Hematopoietic multipotent progenitor cell (in vitro differentiated cells): ENCODE data around the gene MLYCD. TPM values are rescaled to one million over a fixed set of nuclear protein-coding genes. Genes with fewer than 3 reads are reported as not detected.
A peak's percentile ranks its signal among the peaks of the same experiment; 100 is the strongest.

Experiments used
- DNase-seq, 3 donors: peaks; one replicate each; pipeline ENCODE4 v3.0.0-alpha.2; 2011 to 2015; ENCODE audit warnings: low read depth in 2 of 3, low spot score in 2 of 3
- total RNA-seq: library from RNA; depleted of rRNA; stranded (reverse); fragments of >200 nt; gene quantifications from one replicate; pipeline ENCODE4 v1.2.3, GENCODE V29; 2012

Gene MLYCD
- total RNA-seq = 7.8 TPM

DNA sequence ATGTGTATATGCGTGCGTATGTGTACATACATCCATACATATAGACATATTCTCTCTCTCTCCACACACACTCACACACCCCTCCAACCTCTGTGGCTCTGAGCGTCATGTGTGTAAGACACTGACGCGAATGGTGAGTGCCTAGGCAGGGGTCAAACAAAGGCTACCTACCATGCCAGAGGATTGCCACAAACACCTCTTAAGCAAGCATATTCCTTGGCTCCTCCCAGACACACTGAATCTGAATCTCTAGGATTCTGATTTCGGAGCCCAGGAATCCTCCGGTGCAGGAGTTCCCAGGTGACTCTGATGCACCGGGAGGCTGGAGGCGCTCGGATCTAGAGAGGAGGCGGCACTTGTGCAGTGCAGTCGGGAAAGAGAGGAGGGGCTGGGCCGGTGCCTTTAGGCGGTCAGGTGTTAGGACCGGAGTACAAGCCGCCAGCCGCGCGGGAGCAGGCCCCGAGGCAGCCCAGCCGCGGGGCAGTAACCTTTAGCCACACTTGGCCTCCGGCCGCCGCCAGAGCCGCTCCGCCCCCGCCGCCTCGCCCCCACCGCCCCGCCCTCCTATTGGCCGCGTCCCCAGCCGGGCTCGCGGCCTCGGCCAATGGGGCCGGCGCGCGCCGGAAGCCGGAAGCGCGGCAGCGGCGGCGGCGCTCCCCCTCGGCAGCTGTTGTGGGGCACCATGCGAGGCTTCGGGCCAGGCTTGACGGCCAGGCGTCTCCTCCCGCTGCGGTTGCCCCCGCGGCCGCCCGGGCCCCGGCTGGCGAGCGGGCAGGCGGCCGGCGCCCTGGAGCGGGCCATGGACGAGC is at the start of gene MLYCD:
TSS of gene MLYCD (plus strand) at position 653 of the 809 bp plus-strand sequence. CDS start at position 683, 30 bp downstream.
- DNase-seq = peak; percentile 42 to 80 (median 64)

DNA sequence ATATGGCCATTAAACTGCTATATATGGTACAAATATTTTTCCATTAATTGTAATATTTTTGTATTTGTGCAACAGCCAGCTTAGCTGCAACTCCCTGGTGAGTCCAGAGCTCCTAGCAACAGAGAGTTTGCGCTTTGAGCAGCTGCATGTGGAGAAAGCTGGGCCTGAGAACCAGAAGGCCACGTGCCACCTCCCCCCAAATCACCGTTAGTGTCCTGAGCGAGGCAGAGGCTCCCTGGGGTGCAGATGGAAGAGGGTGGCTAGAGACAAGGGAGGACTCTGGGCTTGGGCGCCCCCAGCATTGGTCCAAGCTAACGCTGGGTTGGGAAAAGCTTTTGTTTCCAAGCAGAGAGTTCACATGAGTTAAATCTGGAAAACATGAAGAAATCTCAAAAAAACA is 49.5 kb upstream of the MLYCD start:
- DNase-seq = no peak

DNA sequence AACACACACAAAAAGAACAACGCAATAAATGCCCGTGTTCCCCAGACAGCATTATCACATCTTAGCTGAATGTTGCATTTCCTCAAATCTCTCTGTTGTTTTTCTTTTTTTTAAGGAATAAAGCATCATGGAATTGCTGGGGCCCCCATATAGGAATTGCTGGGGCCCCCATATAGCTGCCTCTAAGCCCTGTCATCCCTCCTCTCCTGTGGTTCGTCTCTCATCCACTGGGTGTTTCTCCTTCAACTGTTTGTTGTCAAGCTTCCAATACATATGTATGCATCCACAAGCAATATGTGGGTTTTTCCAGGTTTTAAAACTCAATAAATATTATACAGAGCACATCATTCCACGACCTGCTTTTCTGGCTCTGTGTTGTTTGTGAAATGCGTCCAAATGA is 48.0 kb upstream of the MLYCD start:
- DNase-seq = no peak

DNA sequence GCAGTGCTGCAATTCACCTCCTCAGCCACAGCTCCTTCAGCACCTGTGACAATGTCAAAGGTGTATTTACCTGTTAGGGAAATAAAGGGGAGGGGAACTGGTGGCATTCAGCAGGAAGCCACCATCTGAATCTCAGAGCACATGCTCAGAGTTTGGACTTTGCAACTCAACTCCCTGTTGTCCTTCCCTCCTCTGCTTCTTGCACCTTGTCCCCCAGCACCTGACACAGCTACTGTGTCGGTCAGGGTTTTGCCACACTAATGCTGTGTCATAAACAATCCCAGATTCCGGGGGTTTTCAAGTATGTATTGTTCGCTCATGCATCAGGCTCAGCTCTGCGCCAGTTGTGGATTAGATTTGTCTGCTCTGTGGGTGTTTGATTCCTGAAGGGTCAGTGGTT is 47.4 kb upstream of the MLYCD start:
- no peak for DNase-seq

DNA sequence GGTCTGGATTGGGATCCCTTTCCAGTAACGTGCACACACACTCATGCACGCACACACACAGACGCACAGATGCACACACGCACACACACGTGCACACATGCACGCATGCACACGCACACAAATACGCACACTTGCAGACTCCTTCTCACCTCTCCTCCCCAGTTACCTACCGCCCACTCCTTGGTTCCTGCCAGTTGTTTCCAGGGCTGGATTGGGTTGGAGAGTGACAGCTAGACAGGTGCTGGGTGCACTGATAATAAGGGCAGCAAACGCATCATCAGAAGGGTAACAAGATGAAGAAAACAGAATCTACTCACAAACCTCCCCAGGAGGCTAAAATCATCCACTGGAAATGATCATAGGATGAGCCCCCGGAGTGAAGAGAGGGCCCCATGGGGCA is 46.1 kb upstream of the MLYCD start:
- DNase-seq = no peak

DNA sequence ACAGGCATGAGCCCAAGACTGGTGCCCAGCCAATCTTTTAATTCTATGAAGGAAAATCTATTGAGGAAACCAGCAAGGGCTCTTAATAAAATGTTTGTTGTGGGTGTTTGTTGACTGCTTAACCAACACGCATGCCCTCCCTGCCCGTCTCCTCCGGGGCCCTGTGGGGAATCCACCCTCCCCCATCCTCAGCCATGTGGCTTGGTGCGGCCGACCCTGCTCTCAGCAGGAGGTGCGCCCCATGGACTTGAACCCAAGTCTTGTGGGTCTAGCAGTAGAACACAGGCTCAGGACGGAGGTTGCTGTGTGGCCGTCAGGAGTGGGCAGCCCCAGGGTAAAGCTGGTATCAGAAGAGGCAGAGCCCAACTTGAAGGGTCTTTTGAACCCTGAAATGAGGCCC is 45.1 kb upstream of the MLYCD start:
- DNase-seq = no peak

DNA sequence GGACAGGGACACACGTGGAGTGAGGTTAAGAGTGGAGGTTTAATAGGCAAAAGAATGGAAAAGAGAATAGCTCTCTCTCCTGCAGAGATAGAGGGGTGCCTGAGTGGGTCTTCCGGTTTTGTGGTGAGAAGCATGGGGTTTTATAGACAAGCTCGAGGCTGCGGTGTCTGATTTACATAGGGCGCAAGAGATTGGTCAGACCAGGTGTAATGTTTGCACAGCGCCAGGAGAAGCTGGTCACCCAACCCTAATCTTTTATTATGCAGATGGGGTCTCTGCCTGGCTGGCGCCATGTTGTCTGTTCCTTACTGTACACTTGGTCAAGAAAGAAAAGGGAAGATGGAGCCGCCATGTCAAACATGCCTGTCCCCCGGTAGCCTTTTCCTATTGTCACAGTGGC is 44.5 kb upstream of the MLYCD start:
- DNase-seq = no peak

DNA sequence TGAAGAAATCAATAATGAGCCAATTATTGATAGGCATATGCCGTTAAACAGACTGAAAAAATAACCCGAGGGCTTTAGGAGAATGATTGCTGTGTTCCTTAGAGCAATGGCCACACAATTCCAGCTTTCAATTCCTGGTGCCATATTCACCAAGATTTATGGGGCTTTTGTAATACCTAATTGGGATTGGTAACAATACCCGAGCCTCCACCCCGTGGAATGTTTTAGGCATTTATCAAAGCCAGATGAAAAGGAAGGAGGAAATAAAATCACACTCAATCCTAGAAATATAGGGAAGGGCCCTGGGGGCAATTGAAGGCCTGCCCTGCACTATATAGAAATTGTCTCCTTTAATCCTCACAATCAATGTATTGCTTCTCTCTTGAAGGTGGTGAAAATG is 42.1 kb upstream of the MLYCD start:
- no peak for DNase-seq

DNA sequence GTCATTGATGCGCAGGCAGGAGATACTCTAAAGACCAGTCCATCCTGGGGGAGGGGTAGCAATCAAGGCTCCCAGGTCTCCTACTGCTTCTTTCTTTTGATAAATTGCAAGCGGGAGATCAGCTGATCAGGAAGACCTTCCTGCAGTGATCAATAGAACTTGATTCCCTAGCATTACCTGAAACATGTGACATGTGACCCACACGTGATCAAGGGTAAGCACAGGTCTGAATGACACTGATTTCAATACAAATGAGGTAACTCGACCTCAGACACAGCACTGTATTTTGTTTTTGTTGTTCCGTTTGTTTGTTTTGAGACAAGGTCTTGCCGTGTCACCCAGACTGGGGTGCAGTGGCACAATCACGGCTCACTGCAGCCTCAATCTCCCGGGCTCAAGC is 39.6 kb upstream of the MLYCD start:
- no peak for DNase-seq

DNA sequence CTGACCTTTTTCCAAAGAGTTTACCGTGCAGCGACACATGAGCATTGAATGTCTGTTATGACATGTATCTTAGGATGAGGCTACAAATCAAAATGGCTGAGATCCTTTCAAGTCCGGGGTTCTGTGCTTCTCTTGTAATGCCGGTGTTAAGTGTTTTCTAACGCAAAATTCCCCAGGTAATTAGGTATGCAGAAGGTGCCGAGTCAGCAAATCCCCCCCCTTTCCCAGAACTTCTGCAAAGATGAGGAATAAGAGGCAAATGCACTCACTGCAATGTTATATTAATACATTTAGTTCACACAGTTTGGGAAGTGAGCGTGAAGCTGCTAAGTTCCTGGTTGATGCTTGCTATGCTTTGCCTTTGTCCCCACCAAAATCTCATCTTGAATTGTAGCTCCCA is 36.3 kb upstream of the MLYCD start:
- DNase-seq = no peak

DNA sequence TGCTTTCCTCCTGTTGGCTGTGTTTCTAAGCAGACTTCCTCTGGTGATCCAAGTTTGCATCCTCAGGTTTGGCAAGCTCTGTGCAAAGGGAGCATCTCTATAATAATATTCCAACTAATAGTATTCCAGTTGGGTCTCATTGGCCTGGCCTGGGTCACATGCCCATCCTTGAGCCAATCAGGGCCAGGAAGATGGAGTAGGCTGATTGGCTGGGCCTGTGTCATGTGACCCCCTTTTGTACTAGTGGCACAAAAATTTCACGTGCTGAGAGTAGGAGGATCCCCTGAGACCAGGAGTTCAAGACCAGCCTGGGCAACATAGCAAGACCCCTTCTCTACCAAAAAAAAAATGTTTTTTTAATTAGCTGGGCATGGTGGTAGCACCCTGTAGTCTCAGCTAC is 35.2 kb upstream of the MLYCD start:
- DNase-seq = no peak

DNA sequence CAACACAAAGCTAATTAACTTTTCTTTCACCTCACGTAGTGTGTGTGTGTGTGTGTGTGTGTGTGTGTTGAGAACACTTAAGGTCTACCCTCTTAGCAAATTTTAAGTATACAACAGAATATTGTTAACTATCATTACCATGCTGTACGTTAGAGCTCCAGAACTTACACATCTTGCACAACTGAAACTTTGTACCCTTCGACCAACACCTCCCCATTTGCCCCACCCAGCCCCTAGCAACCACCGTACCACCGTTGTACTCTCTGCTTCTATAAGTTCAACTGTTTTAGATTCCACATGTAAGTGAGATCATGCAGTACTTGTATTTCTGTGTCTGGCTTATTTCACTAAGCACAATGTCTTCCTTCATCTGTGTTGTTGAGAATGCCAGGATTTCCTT is 28.1 kb upstream of the MLYCD start:
- DNase-seq = no peak

DNA sequence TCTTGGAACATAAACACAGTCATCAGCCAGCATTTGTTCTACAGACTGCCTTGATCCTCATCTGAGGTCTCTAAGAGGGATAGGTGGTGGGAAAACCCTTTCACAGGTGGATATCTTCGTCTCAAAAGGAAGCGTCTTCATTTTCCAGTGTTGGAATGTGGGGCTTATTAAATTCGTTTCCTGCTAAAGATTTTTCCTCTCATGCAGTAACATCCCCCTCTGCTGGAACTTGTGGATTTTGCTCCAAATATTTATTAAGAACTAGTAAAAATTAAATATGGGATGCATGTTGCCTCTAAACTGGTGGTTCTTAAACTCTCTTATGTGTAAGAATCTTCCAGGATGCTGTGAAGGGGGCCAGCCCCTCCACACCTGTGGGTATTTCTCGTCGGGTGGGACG is 20.1 kb upstream of the MLYCD start:
- peak in 2 of 3 donors; percentile 20 to 72 for DNase-seq

DNA sequence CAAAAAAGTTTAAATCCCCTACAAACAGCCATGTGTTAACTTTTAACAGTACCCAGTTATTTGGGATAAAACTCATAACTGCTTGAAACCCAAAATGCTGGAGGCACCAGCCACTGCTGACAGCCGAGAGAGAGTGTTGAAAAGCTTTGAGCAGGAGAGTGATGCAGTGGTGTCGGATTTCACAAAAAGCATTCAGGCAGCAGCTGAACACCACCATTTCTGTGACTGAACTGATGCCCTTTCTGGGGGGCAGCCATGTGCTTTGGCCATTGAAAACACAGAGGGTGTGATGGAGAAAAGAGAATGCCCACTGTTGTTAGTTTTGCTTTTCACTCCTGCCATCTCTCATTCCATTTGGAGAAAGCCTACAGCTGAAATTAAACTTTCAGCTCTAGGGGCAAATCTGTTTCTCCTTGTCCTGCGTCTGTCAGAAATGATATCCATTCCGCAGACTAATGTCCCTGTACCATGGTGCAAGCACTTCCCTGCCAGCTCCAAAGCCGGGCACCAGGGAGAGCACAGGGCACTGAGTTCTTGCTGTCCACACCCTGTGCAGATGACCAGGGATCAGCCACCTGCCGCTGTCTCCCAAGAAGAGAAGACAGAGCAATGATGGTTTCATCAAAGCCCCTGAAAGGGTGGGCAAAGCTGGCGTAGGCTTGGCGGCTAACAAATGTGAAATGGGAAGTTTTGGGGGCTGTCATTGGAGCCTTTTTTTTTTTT is 16.6 kb upstream of the MLYCD start:
- DNase-seq = no peak

DNA sequence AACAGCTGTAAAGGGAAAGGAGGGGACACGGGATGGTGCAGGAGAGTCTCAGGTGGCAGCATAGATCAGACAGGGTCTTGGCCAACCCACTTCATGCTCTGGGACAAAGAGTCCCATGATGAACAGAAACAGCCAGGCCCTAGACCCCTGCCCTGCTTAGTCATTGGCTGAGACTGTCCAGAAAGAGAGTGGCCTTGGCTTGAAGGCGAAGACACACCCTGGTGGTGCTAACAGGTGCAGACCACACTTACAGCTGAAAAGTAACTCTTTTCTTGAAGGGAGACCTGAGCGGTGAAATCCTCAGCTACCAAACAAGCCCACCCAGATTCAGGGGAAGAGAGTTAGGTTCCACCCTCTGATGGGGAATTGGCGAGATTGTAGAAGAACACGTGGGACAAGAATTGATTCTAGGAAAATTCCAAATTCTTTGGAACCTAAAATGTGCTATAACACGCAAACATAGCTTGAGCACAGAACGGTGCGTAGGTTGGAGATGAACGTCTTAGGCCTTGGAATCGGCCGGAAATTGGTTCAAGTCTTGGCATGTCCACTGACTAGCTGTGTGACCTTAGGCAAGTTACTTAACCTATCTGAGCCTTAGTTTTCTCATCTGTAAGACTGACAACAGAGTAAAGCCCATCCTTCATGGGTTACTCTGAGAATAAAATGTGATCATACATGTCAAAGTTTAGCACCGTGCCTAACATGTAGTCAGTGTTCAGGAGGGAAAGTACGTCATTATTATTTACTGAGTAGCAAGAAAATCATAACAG is 12.5 kb upstream of the MLYCD start:
- no peak for DNase-seq

DNA sequence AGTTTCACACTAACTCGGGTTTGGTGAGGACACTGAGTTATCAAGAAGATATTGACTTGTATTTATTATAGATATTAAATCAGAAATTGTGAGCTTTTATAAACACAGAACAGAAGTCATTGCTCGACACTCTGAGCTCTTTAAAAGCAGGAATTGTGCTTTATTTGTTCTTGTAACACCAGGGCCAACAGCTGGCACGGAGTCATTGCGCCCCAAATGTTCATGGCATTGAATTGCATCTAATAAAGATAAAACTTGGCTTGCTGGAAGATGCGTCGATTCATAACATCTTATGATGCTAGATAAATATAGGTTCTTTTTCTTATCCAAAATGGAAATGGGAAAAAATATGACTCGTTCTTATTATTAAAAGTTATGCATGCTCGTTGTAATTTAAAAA is 11.8 kb upstream of the MLYCD start:
- DNase-seq = peak in 1 of 3 donors; percentile 33

DNA sequence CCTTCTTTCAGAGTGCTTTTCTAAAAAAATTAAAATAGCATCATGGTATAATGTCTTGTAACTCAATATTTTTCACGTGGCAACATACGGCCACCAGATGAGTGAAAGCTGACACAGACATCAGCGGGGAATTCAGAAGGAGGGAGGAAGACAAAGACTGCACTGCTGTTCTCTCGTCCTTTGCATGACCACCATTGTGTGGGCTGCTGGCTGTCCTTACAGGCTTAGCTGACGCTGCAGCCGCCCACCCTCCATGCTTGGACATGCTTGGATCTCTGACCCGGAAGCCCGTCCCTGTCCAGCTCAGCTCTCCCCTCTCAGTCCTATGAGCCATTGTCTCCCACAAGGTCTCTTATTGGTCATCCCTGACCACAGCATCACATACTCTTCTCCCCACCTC is 11.4 kb upstream of the MLYCD start:
- no peak for DNase-seq

DNA sequence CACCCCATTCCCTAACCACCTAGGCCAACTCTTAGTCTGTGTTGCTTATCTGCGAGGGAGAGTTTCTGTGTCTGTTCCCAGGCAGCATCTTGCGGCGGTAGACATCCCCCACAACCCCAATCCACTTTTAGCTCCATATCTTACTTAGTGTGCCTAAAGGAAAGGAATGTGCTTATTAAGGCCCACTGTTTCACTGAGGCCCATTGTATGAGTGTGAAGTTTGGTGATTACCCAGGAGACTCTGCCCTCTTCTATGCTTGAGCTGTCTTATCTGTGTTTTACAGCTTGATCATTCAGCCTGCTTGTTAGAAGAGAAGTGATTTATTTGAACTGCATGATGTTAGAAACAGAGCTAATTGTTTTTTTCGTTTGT is 10.3 kb upstream of the MLYCD start:
- DNase-seq = peak in 2 of 3 donors; percentile 29 to 43

DNA sequence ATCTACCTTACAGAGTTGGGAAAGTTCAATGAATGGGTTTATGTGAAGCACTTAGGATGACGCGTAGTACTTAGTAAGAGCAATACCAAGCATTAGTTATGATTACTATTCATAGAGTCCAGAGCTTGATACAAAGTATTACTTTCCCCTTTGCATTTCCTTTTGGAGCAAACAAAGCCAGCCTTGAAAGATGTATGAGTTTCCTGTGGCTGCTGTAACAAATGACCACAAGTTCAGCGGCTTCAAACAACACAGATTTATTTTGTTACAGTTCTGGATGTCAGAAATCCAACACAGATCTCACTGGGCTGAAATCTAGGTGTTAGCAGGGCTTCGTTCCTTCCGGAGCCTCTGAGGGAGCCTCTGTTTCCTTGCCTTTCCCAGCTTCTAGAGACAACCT is 8.6 kb upstream of the MLYCD start:
- DNase-seq = no peak

DNA sequence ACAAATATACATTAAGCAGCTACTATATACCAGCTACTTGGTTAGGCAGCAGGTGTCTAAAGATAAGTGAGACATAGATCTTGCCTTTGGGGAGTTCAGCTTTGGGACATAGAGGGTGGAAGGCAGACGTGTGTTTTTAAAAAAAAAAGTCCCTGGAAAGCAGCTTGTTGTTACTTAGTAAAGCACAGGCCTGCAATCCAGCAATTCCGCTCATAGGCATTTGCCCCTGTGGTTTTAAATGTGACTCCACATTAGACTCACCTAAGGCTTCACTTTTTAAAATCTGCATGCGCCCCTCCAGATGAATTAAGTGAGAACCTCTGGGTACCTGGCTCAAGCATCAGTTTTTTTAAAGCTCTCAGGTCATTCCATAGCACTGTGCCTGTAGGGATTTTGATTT is 7.2 kb upstream of the MLYCD start:
- DNase-seq = no peak

DNA sequence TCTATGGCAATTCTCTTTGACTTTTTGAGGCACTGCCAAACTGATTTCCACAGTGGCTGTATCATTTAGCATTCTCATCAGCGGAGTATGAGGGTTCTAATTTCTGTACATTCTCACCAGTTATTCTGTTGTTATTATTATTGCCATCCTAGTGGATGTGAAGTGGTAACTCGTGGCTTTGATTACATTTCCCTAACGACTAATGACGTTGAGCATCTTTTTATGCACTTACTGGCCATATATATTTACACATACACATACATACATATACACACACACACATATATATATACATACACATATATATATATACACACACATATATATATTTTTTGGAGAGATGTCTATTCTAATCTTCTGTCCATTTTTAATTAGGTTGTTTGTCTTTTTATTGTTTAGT is 3.7 kb upstream of the MLYCD start:
- no peak for DNase-seq

DNA sequence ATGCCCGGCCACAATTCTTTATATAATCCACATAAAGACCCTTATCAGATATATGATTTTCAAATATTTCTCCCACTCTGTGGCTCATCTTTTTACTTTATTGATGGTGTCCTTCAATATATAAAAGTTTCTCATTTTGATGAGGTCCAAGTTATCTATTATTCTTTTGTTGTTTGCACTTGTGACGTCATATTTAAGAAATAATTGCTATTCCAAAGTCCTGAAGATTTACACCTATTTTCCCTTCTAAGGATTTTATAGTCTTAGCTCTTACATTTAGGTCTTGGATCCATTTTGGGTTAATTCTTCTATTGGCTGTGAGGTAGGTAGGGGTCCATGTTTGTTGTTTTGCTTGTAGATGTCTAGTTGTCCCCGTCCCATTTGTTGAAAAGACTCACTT is 3.0 kb upstream of the MLYCD start:
- no peak for DNase-seq
